HG03565 (cell line): Measurements from ENCODE around the gene SLC48A1.
"Not testable (repeated sequence)": the region's sequence is repeated elsewhere in the genome, so short reads cannot be mapped to it uniquely, and the experiment has no call there.

Experiments used
- ATAC-seq: cut with Tn5 transposase; IDR thresholded peaks from one replicate; pipeline ENCODE4 v1.9.1; 2021; ENCODE audit warnings: mild to moderate bottlenecking, moderate library complexity; ENCODE audit not compliant: unreplicated experiment

Gene SLC48A1

DNA sequence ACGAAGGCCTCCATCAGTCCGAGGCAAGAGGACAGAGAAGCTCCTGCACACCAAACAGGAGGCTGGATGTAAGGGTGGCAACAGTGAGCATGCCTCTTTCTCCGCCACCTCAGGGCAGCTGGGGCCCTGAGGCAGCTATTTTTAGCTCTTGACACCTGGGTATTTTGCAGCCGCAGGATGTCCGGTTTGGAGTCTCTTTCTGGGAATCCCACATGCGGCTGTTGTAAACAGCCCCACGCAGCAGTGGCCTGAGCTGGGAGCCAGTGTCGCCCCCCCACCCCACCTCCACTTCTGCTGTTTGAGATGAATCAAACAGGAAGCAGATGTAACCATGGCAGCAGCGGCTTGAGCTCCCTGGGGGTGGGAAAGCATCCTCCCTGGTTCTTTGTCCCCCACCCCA lies 35.0 kb downstream of the SLC48A1 start:
- peak; percentile 29 for ATAC-seq

DNA sequence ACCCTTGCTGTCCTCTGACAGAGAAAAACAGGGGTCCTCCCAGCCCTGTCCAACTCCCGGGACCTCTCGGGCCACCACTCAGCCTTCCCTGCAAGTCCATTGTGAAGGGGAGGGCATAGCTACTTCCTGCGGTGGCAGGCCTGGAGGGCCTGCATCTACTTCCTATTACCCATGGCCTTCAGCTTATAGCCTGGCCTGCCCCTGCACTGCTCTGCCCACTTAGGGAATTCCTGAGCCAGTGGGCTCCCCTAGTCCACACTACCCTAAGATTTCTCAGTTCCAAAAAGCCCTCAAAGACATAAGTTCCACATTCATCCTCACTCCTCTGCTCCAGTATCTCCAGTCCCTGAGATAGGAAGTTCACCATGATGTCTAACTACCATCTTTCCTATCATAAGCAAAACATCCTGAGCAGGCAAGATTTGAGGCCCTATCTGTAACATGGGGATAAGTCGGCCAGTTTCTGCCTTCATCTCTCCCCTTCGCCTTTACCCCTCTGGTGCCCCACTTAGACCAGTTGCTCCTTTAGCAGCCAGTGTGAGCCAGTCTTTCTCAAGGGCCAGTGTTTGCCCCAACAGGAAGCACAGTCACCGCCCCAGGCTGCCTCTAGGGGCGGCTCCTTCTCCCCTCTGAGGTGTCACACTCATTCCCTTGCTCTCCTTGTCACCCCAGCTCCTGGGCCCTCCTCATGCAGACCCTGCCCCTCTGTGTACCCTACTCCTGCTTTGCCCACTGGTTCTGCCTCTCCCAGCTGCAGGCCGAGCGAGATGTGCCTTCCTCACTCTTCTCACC lies 35.7 kb downstream of the SLC48A1 start:
- ATAC-seq: no peak

DNA sequence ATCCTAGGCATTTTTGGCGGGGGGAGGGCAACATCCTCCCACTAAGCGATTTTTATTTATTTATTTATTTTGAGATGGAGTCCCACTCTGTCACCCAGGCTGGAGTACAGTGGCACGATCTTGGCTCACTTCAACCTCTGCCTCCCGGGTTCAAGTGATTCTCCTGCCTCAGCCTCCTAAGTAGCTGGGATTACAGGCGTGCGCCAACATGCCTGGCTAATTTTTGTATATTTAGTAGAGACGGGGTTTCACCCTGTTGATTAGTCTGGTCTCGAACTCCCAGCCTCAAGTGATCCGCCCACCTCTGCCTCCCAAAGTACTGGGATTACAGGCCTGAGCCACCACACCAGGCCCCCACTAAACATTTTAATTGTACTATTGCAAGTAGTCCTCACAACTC lies 36.5 kb downstream of the SLC48A1 start:
- ATAC-seq: not testable (repeated sequence)

DNA sequence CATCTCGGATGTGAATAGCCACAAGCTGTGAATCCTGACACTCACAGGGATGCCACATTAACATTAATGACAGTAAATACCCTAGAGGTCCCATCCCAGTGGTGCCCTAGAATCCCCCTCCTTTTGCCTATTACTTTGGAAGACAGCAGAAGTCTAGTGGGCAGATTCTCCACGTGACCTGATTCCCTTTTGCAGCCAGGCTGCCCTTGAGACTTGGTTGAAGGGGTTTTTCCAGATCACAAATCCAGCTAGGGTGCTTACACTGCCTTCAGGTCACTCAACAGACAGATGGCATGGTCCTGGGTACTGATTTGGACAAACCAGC lies 38.0 kb downstream of the SLC48A1 start:
- no peak for ATAC-seq

DNA sequence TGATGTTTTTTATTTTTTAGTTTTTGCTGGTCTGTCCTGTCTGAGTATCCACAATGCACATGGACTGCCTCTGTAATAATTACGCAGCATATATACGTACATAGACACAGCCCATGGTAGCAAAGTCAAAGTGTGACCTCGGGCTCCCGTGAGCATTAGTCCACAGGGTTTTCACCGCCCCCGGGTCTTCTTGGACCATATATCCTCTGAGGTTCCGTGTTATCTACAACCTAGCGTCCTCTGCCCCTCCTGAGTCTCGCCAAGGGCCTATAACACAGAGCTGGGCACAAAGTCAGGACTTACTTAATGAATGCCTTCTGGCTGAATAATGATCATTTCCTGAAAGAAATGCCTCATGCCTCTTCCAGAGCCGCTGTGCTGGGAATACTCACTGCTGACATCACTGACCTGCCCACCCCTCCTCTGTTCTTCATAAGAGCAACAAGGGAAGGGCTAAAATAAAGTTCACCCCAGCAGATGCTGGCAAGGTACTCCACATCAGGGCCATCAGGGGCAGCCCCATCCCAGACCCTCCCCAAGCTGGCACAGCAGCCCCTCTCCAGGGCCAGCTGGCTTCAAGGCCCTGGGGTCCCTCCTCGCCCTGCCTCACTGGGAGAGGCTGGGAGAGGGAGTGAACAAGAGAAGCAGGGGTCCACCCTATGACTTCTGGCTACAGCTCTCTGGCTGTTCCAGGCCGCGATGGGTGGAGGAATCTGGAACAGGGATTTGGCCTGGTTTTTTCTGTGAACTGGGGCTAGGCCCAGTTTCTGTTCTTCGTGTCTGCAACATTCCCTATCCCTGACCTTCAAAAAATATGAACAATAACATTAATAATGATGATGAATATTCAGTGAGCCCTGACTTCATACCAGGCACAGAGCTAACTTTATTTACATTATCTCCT lies 38.8 kb downstream of the SLC48A1 start:
- ATAC-seq: no peak

DNA sequence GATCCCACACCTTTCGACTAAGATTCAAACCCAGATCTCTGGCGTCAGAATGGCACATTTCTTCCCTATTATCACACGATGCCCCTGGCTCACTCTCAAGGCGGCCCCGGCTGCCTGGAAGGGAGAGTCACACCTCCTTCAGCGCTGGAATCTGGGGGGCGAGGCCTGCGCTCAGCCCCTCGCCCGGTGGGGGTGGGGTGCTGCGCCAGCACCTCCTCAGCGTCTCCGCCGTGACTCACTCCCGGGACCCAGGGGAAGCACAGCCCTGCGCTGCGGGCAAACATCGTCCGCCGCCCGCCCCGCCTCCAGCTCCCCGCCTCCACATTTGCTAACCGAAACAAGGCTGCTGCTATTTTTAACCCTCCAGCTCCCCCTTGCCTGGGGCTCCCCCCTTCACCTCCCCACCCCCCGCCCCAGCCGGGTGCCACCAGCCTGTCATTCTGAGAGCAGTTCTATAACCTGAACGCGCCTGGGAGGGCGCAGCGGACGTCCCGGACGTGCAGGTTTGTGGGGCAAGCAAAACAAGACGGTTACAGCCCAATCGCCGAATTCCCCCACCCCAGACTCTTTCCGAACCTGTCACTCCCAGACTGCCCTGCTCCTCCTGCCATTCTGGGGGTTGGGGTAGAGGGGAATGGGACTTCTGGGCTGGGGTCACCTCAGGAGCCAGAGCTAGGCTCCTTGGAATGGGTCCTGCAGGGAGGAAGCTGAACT lies 39.9 kb downstream of the SLC48A1 start:
- ATAC-seq: peak; percentile 42

DNA sequence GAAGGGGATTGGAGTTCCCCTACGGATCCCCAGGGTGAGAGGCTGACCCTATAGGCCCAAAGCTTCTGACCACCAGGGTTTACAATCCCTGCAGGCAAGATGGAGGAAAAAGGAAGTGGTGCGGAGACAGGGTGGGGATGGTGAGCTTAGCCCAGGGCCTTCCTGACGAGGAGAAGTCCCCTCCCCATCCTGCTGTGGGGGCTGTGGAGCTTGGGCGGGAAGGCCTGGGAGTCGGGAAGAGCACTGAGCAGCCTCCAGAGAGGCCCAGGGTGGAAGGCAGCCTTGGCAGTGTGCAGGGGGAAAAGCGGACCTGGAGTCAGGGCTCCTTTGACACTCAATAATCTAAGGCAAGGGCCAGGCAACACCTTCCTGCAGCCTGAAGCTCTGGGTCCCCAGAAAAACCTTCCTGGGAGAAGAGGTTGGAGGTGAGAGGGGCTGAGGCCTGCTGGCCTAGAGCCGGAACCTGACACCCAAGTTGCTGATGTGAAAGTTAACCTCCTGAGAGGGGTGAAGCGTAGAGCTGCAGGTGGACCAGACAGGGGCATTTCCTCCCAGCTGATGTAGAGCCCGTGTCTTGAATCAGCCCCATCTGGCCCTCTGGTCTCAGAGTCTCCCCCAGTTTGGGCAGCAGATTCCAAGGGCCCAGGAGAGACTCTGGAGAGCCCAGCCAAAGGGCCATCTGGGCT lies 40.6 kb downstream of the SLC48A1 start:
- peak; percentile 32 for ATAC-seq

DNA sequence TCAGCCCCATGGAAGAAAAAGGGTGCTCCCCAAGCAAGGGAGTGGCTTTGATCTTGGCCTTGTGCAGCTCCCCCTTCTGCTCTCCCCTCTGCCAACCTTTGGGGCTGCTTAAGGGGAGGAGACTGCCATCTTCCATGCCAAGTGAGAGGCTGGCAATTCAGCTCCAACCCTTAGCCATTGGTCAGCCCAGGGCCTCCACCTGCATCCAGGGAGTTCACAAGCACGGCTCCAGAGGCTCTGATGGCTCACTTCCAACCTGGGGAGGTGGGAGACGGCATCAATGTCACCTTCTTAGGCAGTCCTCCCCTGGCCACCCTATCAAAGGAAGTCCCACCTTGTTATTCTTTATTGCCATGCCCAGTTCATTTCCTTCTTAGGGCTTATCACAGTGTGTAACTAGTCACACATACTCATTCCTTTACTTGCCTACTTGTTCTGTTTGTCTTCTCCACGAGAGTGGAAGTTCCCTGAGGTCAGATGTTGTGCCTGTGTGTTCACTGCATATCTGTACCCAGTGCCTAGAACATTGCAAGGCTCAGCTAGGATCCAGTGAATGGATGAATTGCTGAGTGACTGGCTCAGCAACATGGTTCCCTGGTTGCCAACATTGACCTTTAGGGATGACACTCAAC lies 41.6 kb downstream of the SLC48A1 start:
- ATAC-seq: no peak

DNA sequence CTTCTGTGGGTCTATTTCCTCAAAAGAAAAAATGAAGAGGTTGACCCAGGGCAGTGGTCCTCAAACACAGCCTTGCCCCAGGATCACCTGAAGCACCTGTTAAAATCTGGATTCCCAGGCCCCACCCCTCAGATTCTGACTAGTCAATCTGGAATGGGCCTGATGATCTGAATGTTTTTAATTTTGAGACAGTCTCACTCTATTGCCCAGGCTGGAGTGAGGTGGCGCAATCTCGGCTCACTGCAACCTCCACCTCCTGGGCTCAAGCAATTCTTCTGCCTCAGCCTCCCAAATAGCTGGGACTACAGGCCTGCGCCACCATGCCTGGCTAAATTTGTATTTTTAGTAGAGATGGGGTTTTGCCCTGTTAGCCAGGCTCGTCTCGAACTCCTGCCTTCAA lies 42.4 kb downstream of the SLC48A1 start:
- not testable (repeated sequence) for ATAC-seq

DNA sequence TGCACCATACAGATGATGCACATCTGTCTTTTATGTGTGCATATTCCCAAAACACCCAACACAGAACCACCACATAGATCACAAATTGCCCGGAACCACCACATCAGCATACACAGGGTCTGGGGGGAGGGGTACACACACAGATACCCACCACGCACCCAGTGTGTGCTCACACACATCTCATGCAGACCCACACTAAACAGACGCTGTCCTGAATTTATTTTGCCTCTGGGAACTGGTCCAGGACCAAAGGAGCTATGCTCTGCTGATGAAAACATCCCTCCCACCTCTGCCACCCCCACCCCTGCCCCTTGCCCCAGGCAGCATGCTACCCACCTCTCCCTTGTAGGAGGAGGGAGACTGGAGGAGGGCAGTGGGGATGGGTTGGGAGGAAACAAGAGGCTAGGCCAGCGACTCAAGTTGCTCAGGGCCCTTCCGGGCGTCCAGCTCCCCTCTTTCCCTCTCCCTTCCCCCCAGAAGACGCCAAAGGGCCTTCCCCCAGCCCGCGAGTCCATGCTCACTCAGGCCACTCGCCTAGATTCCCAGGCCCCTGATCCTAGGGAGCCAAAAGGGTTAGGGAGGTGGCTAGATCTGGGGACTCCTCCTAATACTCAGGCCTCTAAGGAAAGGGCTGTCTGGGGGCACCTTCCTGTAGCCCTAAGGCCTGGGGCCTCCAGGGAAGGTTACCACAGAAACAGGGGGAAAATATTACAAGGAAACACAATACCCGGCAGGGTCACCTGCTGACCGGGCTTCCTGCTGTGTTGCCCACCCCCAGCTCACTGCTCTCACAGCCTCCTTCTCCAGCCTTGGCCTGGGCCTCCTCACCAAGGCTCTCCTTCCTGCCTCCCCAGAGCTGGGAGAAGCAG lies 43.6 kb downstream of the SLC48A1 start:
- no peak for ATAC-seq

DNA sequence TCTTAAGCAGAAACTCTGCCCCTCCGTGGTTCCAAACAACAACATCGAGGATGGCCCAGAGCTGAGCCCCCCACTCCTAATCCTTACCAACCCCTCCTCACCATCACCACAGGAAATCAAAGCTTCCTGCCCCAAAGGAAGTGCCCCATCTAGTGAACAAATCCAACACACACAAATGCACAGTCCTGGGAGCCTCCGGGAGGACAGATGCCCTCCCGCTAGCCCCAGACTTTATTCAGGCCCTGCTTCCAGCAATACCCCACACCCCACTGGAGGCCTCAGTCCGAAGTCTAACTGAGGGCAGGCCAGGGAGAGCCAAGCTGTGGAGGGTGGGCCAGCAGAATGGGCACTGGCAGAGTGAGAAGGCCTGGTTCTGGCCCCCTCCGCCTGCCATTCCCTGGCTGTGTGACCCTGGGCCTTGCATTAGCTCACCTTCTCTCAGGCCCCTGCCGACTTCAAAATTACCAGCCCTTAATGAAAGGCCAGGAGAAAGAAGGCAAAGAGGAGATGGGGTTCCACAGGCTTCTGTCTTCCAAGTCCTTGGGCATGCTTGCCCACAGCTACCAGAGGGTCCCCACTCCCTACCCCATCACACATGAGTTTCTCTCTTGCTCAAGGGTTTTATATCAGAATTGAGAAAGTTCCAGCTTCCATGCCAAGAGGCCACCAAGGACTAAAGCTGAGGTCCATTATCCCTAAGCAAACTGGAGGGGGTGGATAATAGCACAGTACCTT lies 44.4 kb downstream of the SLC48A1 start:
- ATAC-seq: no peak

DNA sequence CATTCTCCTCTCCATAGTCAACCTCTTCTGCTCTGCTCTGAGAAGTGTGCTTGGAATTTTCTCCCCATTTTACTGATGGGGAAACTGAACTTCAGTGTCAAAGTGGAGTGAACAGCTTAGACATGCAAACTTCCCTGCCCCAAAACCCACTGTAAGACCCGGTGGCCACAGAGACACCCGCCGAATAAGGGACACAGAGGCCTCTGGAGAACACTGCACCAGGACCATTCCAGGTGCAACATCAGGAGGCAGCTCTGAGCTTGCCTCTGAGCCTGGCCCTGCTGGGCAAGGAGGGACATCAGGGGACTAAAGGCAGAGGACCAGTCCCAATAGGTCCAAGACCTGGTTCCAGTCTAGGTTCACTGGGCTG lies 45.0 kb downstream of the SLC48A1 start:
- no peak for ATAC-seq

DNA sequence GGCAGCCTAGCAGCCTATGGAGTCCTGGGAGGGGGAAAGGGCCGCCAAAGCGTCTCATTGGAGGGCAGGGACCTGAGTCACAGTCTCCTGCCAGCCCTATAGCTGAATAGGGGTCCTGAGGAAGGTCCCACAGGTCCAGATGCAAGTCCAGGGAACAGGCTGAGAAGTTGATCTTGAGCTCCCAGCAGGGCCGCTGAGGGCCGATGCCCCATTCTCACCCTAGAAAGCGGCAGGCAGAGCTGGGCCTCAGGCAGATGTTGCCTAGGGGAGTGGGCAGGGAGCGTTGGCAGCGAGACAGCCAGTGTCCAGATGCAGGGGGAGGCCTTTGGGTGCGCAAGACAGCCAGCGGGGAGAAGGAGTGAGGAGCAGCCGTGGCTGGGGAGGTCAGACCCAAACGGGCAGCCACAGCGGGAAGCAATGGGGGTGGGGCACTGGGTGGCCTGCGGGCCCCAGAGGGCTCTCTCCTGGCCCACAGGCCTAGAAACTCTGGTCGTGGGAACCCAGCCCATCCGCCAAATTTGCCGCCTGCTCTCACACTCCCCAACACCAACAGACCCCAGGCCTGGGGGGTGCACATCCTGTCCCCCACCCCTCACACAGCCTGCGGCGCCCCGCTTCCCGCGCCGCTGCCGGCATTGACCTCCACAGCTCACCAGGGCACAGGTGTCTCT lies 45.6 kb downstream of the SLC48A1 start:
- ATAC-seq: no peak

DNA sequence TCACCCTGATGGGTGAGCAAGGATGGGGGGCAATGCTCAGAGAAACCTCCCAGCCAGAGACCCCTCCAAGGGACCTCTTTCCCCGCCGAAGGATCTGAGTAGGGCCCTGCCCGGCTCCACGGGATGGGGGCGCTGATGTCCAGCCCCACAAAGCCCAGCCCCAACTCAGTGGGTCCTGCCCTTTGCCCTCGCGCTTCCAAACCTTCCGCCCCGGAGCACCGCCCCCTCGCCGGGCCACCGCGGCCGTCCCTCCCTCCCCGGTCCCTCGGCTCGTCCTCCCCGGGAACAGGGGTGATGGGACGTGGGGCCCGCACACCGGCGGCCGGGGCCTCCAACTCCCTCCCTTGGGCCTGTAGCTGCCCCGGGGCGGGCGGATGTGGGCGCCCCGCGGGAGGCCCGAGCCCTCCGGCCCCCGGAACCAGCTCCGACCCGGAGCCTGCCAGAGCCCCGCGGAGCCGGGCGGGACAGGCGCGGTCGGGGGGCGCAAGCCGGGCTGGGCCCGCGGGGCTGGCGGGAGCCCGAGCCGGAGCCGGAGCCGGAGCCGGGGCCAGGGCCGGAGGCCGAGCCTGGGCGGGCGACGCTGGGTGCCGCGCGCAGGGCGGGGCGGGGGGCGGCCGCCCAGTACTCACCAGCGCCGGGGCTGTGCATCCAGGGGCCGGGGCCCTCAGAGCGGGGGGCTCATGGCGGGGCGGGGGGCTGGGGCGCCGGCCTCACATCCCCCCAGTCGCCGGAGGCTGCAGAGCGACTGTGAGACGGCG lies 46.3 kb downstream of the SLC48A1 start:
- no peak for ATAC-seq

DNA sequence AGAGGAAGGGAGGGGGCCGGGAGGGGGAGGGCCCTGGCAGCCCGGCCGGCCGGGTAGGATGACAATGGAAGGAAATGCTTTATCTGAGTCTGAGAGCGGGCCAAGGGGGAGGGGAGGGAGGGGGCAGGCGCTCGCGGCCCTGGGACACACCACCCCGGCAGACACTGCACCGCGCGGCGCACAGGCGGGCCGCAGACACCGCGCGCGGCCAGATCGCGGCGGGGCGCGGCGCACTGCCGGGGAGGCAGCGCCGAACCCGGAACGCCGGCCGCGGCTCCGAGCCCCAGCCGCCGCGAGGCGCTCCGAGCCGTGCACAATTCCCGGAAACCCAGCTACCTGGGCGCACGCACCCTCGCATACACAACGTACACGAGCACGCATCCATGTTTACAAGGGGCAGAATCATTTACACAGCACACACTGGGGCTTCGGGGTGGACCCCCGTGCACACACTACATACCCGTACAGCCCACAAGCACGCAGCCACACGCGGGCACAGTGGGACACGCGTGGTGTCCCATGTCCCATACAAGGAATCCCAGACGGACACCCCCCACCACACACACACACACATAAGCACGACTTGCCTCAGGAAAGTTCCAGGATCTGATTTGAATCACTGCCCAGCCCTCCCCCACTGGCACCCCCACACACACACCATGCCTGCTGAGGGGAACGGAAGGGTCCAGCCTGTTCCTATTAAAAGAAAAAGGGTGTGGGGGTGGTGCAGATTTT lies 47.0 kb downstream of the SLC48A1 start, which contains the start of gene HDAC7:
Gene HDAC7, minus strand, starts transcription at position 8 of the 735 bp plus-strand sequence. CDS start 118 bp downstream, outside the sequence.
- no peak for ATAC-seq

DNA sequence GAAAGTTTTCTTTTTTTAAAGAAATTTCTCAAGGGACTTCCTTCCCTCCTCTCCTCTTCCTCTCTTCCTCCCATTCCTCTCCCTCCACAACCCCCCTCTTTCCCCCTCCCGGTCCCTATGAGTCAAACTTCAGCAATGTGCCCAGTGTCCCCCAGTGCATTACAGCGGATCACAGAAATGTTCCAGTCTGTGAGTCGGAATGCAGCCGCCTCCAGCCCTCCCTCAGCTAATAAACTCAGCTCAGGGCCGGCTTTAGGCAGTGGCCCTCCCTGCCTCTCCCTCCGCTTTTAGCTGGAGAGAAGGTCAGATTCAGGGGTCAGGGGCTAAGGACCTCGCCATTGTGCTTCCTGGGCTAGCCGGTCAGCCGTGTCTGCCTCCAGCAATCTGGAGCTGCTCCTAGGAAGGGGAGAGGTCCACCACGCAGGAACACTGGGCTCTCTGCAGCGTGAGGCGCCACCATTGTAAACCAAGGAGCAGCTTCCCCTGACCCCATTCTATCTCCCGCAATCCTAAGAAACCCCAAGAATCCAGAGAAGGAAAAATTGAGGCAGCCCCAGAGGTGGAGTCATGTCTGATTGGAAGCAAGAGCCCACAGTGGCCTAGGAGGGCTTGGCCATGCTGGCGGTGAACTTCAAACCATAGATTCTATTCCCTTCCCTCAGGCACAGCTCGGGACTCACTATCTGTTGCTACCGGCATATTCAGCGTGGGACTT lies 47.8 kb downstream of the SLC48A1 start:
- no peak for ATAC-seq
